Neuron (in vitro differentiated cells): Measurements from ENCODE around the gene PID1.

ENCODE experiments used
- H2AFZ ChIP-seq: one replicate; pipeline ENCODE4 v1.6.1; 2013; ENCODE audit warnings: low read depth, mild to moderate bottlenecking, inconsistent platforms, low read length, moderate library complexity
- H3K27me3 ChIP-seq: one replicate; pipeline ENCODE4 v1.6.1; 2013; ENCODE audit warnings: low read length; ENCODE audit not compliant: insufficient read depth
- H3K36me3 ChIP-seq: one replicate; pipeline ENCODE4 v1.6.1; 2013; ENCODE audit warnings: low read length; ENCODE audit not compliant: insufficient read depth
- H3K4me1 ChIP-seq: one replicate; pipeline ENCODE4 v1.6.1; 2013; ENCODE audit warnings: low read length; ENCODE audit not compliant: insufficient read depth
- H3K4me3 ChIP-seq: 2 replicates; pipeline ENCODE4 v1.5.1; 2013; ENCODE audit warnings: mild to moderate bottlenecking, low read length, moderate library complexity
- H3K9me3 ChIP-seq: one replicate; pipeline ENCODE4 v1.6.1; 2013; ENCODE audit warnings: low read length

The PID1 gene

DNA sequence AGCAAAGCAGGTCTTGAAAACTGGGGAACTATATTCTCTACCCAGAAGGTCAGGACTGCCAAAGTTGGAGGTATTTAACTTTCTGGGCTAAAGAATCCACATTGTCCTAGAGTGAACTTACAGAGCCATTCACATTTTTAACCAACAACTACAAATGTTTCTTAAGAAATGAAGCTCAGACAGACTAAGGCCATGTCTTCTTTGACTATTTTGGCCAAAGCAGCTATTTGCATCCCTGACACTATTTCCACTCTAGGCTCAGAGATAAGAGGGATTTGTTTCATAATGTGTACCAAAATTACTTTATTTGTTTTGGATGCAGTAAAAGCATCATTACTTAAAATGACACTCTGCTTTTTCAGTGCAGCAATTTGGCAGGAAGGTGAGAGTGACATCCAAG lies 18.1 kb downstream of the PID1 start:
- H3K27me3 ChIP-seq = no peaks in the 10 kb centered on the region
- no peaks in the 10 kb centered on the region for H3K9me3 ChIP-seq
- no peaks in the 10 kb centered on the region for H3K4me1 ChIP-seq
- no peak overlapping the region for H2AFZ ChIP-seq
- no peaks in the 10 kb centered on the region for H3K36me3 ChIP-seq
- H3K4me3 ChIP-seq = no peak overlapping the region

DNA sequence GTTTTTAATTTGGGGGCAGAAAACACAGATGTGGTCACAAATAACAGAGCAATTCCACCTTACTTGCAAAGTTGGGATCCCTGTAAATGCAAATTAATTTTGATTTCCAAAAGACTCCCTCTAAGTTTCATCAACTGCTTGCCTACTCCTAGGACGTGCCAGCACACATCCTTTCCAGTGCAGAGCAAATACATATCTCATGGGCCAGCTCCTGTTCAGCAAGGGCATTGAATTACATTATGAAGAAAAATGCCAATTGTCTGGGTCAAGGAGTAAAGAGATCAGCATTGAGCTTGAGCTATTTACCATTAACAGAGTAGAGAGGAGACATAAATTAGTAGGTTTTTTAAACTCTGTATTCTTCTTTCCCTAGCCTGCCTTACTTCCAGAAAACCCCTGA lies 18.8 kb downstream of the PID1 start:
- no peaks in the 10 kb centered on the region for H3K4me1 ChIP-seq
- H3K27me3 ChIP-seq = no peaks in the 10 kb centered on the region
- H3K4me3 ChIP-seq = no peak overlapping the region
- no peaks in the 10 kb centered on the region for H3K36me3 ChIP-seq
- no peaks in the 10 kb centered on the region for H3K9me3 ChIP-seq
- H2AFZ ChIP-seq = no peak overlapping the region

DNA sequence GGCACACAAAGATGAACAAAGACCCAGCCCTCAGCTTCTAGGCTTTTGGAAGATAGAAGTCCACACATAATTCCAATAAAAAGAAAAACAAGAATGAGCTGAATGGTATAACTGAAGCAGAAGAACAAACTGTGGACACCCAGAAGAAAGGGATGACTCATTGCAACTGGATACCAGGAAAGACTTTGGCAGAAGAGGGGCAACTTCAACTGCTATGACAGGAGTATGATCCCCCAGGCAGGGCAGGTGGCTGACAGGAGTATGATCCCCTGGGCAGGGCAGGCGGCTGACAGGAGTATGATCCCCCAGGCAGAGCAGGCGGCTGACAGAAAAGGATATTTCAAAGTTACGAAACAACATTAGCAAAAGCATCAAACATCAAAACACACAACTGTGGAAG lies 21.6 kb downstream of the PID1 start:
- H3K27me3 ChIP-seq = no peaks in the 10 kb centered on the region
- no peaks in the 10 kb centered on the region for H3K9me3 ChIP-seq
- H3K36me3 ChIP-seq = no peaks in the 10 kb centered on the region
- H2AFZ ChIP-seq = no peak overlapping the region
- no peaks in the 10 kb centered on the region for H3K4me1 ChIP-seq
- H3K4me3 ChIP-seq = no peak overlapping the region

DNA sequence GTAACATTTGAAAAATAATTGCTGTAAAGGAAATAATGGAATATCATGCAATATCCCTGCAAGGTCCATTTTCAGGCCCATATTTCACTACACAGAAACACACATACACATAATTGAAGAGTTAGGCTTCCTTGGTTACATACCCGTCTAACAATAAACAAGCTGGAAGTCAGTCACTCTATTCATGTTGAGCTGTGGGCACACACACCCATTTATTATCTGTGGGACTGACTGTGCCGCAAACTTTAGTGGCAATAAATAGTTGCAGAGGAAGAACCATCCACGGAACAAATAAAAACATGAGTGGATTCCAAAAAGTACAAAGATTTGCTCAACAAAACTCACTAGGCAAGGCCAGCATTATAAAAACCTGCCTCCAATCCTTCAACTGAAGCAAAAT lies 24.8 kb downstream of the PID1 start:
- Histone ChIP-seq H3K36me3 (no peaks in the 10 kb centered on the region), H3K27me3 (no peaks in the 10 kb centered on the region), H3K4me1 (no peaks in the 10 kb centered on the region), H3K9me3 (no peaks in the 10 kb centered on the region), H2AFZ (no peak overlapping the region), H3K4me3 (no peak overlapping the region)

DNA sequence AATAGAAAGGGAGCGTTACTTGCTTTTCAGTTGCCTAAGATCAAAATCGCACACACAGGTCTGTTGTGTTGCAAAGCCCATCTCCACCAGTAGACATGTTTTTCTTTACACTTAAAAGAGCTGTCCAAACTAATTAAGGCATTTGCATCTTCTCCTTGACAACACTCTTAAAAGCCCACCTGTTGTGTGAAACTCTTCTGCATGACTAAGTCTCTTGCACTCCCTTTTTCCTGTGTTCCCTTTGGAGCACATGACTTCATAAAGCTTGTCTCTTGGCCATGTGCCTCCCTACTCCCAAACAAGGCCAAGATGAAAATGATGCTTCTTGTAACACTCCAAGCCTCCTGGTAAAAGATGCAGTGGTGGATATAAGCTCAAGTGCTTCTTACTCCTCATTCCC lies 26.1 kb downstream of the PID1 start:
- Histone ChIP-seq H2AFZ (no peak overlapping the region), H3K9me3 (no peaks in the 10 kb centered on the region), H3K4me3 (no peak overlapping the region), H3K27me3 (no peaks in the 10 kb centered on the region), H3K4me1 (no peaks in the 10 kb centered on the region), H3K36me3 (no peaks in the 10 kb centered on the region)

DNA sequence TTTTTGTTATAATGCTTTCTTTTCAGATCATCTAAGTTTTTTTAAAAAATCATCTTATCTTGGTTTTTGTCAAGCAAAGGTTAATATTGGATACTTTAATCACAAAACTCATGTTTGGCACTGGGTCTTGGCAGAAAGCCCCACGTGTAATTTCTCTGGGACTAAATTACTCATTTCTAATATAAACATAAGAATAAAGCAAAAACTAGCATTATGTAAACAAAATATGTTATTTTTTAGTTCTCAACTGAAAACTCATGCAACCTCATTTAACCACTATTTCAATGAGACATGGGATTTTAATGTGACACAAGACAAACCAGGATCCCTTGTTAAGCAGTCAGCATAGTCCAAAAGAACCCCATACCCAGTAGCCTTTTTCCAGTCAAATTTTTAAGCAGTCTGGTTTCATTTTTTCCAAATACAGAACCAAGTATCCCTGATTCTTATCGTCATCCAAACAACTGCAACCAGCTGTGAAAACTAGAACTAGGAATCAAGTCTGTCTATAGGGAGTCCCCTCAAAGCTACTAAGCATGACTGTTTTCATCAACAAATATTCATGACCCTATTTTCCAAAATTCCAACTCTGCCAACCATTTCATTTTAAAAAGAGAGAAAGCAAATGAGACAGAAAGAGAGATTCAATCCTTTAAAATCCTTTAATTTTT lies 27.1 kb downstream of the PID1 start:
- H2AFZ ChIP-seq = no peak overlapping the region
- no peaks in the 10 kb centered on the region for H3K36me3 ChIP-seq
- H3K27me3 ChIP-seq = no peaks in the 10 kb centered on the region
- H3K9me3 ChIP-seq = no peaks in the 10 kb centered on the region
- H3K4me3 ChIP-seq = no peak overlapping the region
- no peaks in the 10 kb centered on the region for H3K4me1 ChIP-seq

DNA sequence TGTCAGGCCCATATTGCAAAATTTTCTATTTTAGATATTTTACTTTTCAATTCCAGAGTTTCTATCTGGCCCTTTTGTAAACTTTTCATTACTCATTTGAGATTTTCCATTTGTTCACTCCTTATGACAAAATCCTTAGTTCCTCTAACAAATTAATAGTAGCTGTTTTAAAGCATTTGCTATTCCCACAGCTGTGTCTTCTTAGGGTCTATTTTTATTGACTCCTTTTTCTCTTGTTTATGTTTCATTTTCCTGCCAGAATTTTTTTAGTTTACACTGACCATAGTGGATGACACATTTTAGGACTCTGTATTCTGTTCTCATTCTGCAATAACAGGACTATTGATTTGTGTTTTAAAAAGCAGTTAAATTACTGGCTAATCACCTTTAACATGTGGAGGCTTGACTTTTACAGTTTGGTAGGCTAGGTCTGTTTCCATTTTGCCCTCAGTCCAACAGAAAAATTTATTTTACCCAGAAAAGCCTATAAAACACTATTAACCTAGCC lies 30.0 kb downstream of the PID1 start:
- H2AFZ ChIP-seq = no peak overlapping the region
- H3K4me1 ChIP-seq = no peaks in the 10 kb centered on the region
- H3K27me3 ChIP-seq = no peaks in the 10 kb centered on the region

DNA sequence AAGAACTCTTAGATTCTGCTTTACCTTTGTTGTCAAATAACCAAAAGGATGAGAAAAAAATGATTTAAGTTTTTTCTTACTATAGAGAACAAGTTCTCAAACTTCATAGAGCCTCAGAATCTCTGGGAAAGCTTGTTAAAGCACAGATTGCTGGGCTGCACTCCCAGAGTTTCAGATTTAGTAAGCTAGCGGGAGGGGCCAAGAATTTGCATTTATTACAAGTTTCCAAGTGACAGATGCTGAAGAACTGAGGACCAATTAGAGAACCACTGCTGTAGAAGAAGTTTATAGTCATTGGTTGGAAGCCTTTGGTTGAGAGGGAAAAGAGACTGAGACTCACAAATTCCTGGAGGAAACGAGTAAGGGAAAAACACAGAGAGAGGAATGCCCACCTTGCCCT lies 32.1 kb downstream of the PID1 start:
- Histone ChIP-seq H3K27me3 (no peaks in the 10 kb centered on the region), H3K9me3 (no peaks in the 10 kb centered on the region), H3K36me3 (no peaks in the 10 kb centered on the region), H2AFZ (no peak overlapping the region), H3K4me3 (no peak overlapping the region), H3K4me1 (no peaks in the 10 kb centered on the region)

More for the DNA sequence above, 30.0 kb downstream of the PID1 start:
- no peaks in the 10 kb centered on the region for H3K9me3 ChIP-seq
- no peak overlapping the region for H3K4me3 ChIP-seq
- H3K36me3 ChIP-seq = no peaks in the 10 kb centered on the region

DNA sequence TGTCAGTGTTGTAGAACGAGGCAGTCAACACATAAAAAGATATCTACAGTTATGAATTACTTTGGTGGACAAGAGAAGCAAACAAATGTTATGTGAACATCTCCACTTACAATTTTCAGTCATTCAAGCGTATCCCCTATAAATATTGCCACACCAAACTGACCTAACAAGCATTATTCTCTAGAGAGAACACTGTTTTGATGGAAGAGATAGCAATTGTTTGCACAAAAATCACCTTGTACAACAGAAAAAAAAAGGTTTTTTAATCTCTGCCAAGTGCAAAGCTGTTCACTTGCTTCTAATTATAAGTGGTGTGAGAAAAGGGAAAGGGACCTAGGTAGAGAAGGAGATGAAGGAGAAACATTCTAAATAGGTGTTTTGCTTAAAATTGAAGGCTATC lies 33.8 kb downstream of the PID1 start:
- Histone ChIP-seq H3K4me1 (no peaks in the 10 kb centered on the region), H3K36me3 (no peaks in the 10 kb centered on the region), H3K9me3 (no peaks in the 10 kb centered on the region), H3K4me3 (no peak overlapping the region), H2AFZ (no peak overlapping the region), H3K27me3 (no peaks in the 10 kb centered on the region)

DNA sequence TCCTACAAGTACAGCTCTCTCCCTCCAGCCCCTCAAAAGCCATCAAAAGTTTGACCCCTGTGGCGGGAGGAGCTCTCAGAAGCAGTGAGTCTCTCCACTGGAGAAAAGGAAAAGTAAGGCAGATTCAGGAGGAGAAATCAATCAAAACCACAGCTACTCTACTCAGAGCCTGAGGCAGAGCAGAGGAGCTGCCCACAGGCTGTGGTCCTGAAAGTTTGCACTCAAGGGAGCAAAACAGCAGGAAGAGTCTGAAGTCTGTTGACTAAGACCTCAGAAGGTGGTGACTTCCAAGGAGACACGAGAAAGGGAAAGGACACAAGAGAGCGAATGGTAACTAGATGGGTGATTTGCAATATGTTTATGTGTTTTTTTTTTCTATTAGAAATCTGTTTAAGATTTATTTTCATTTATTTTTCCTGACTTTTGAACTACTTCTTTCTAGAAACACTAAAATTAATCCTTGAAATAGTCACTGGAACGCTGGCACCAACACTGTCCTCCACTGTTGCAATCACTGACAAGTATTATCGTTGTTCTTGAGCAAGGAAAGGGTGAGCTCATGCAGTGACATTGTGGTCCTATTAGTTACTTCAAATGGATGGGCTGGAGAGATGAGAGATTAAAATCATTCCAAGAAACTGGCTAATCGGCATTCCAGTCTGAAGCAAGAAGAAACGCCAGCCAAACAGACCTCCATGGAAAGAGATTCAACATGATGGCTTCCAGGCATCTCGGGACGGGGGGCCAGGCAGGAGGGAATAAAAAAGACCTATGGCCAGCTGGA lies 35.8 kb downstream of the PID1 start:
- Histone ChIP-seq H2AFZ (no peak overlapping the region), H3K27me3 (no peaks in the 10 kb centered on the region), H3K36me3 (no peaks in the 10 kb centered on the region), H3K4me3 (no peak overlapping the region), H3K4me1 (no peaks in the 10 kb centered on the region), H3K9me3 (no peaks in the 10 kb centered on the region)

DNA sequence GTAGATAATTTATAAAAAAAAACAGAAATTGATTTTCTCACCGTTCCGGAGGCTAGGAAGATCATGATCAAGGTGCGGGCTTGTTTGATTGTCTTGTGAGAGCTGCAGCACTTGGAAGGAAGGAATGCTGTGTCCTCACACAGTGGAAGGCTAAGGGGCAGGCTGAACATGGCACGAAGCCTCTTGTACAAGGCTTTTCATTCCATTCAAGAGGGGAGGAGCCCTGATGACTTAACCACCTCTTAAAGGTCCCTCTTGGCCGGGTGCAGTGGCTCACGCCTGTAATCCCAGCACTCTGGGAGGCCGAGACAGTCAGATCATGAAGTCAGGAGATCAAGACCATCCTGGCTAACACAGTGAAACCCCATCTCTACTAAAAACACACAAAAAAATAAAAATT lies 39.2 kb downstream of the PID1 start:
- Histone ChIP-seq H3K4me1 (no peaks in the 10 kb centered on the region), H3K36me3 (no peaks in the 10 kb centered on the region), H3K27me3 (no peaks in the 10 kb centered on the region), H3K9me3 (no peaks in the 10 kb centered on the region), H2AFZ (no peak overlapping the region), H3K4me3 (no peak overlapping the region)

DNA sequence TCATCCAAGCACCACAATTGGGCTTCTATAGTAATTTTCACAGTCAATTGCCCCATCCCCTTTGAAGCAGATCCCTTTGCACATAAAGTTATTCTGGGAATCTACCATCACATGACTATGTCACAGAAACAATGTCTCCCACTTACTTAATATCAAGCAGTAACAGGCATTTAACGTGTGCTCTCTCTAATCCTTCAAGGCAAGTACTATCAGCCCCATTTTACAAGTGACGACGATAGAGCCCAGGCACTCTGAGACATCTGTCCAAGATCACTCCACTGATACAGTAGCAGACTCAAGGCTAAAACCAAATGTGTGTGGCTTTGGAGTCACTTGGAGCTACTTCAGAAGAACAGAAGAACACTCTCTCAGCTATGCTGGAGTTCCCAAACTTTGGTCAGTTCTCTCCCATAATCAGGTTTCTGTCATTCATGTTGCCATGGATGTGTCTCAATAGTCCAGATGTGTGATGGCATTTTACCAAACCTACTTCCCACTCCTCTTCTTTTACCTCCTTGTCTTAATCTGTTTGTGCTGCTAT lies 39.7 kb downstream of the PID1 start:
- Histone ChIP-seq H3K4me3 (no peak overlapping the region), H3K36me3 (no peaks in the 10 kb centered on the region), H3K27me3 (no peaks in the 10 kb centered on the region), H2AFZ (no peak overlapping the region), H3K9me3 (no peaks in the 10 kb centered on the region), H3K4me1 (no peaks in the 10 kb centered on the region)

DNA sequence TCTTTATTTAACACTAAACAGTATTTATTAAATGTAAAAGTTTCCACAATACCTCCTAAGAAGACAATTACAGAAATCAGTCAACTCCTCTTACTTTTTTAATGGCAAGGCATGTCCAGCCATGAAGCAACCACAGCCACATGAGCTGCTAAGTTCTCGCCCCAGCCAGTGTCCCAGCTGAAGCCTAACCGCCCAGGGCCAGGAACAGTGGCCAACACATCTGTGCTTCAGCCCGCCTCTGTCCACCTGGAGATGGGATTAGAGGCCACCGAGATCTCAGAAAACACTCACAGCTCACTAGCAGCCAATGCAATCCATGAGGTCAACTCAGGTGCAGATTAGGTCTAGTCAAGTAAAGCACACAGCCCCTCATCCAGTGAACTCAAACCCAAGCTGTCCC lies 40.2 kb downstream of the PID1 start:
- Histone ChIP-seq H3K4me3 (no peak overlapping the region), H3K4me1 (no peaks in the 10 kb centered on the region), H3K9me3 (no peaks in the 10 kb centered on the region), H3K36me3 (no peaks in the 10 kb centered on the region), H2AFZ (no peak overlapping the region), H3K27me3 (no peaks in the 10 kb centered on the region)
